H1 (cell line): Measurements from ENCODE around the gene DPYD. TPM values are rescaled to one million over a fixed set of nuclear protein-coding genes. Genes with fewer than 3 reads are reported as not detected.

ENCODE experiments used
- CTCF ChIA-PET: fragments of 300-600 bp; sonication (Branson Sonifier 250); formaldehyde crosslinking; loops from one replicate; lab custom pipeline; 2021; ENCODE audit not compliant: partially characterized antibody; lab: Charles Lee
- POLR2A ChIA-PET: fragments of 300-600 bp; sonication (Branson Sonifier 250); formaldehyde crosslinking; loops from one replicate; lab custom pipeline; 2021; ENCODE audit warnings: inconsistent platforms; ENCODE audit not compliant: partially characterized antibody; lab: Charles Lee
- DNase-seq, 2 experiments: peaks; one replicate each; pipeline versions ENCODE4 v3.0.0 to v3.0.0-alpha.2; 2010 to 2022; ENCODE audit warnings: low spot score in 2 of 2, low read depth in 1 of 2, mixed read lengths in 1 of 2
- FAIRE-seq: peaks from 2 replicates; lab custom pipeline; 2011; peaks lifted over from hg19 to GRCh38; lab: Jason Lieb, UNC
- H2AFZ ChIP-seq: 2 replicates; pipeline ENCODE4 v1.8.1; 2012; ENCODE audit warnings: low read length, inconsistent platforms
- H2AK5ac ChIP-seq: 2 replicates; pipeline ENCODE4 v1.6.1; 2013; ENCODE audit warnings: low read depth, low read length
- H2BK120ac ChIP-seq: replicated peaks from 2 replicates; pipeline ENCODE3; 2013; ENCODE audit warnings: low read depth, low read length, inconsistent platforms
- H2BK12ac ChIP-seq: 2 replicates; pipeline ENCODE4 v1.6.1; 2013; ENCODE audit warnings: low read depth, low read length
- H2BK15ac ChIP-seq: 2 replicates; pipeline ENCODE4 v1.6.1; 2013; ENCODE audit warnings: low read length
- H2BK20ac ChIP-seq: 2 replicates; pipeline ENCODE4 v1.6.1; 2013; ENCODE audit warnings: low read length
- H2BK5ac ChIP-seq: 2 replicates; pipeline ENCODE4 v1.6.1; 2013; ENCODE audit warnings: low read depth, low read length
- H3K14ac ChIP-seq: 2 replicates; pipeline ENCODE4 v1.6.1; 2013; ENCODE audit warnings: inconsistent platforms; ENCODE audit not compliant: insufficient read length
- H3K18ac ChIP-seq: 2 replicates; pipeline ENCODE4 v1.6.1; 2013; ENCODE audit warnings: low read length; ENCODE audit errors: extremely low read depth
- H3K23ac ChIP-seq: 2 replicates; pipeline ENCODE4 v1.6.1; 2013; ENCODE audit warnings: inconsistent platforms; ENCODE audit not compliant: insufficient read length
- H3K23me2 ChIP-seq: 2 replicates; pipeline ENCODE4 v1.6.1; 2013; ENCODE audit warnings: low read depth, low read length
- H3K27ac ChIP-seq: 2 replicates; pipeline ENCODE4 v1.6.1; 2011; ENCODE audit warnings: low read depth, low read length, inconsistent platforms
- H3K27me3 ChIP-seq, 4 experiments: replicated peaks in 1 of 4; 1 replicate in 1 of 4; 2 replicates in 3 of 4; pipeline versions ENCODE4 v1.6.1 to v1.8.1; 2011 to 2013; ENCODE audit warnings: low read length in 3 of 4, mild to moderate bottlenecking in 3 of 4, inconsistent platforms in 2 of 4, mixed read lengths in 2 of 4, moderate library complexity in 1 of 4; ENCODE audit not compliant: control insufficient read depth in 3 of 4, insufficient read depth in 3 of 4; ENCODE audit errors: extremely low read depth in 1 of 4
- H3K36me3 ChIP-seq, 4 experiments: 2 replicates each; pipeline versions ENCODE4 v1.6.1 to v1.8.1; 2011 to 2013; ENCODE audit warnings: mild to moderate bottlenecking in 4 of 4, low read length in 3 of 4, moderate library complexity in 2 of 4, control low read depth in 1 of 4, inconsistent platforms in 1 of 4; ENCODE audit not compliant: insufficient read depth in 4 of 4, control insufficient read depth in 2 of 4
- H3K4ac ChIP-seq: replicated peaks from 2 replicates; pipeline ENCODE3; 2013; ENCODE audit warnings: low read length, low read depth, mixed read lengths, inconsistent platforms; ENCODE audit not compliant: insufficient read length
- H3K4me1 ChIP-seq, 4 experiments: replicated peaks in 1 of 4; 1 replicate in 1 of 4; 2 replicates in 3 of 4; pipeline versions ENCODE4 v1.6.1 to v1.8.1; 2011 to 2013; ENCODE audit warnings: low read length in 3 of 4, inconsistent platforms in 2 of 4, mixed read lengths in 1 of 4; ENCODE audit not compliant: insufficient read depth in 4 of 4, control insufficient read depth in 3 of 4
- H3K4me2 ChIP-seq, 2 experiments: 2 replicates each; pipeline versions ENCODE4 v1.6.1 to v1.8.1; 2011 to 2013; ENCODE audit warnings: low read depth in 2 of 2, low read length in 2 of 2, control low read depth in 1 of 2, inconsistent platforms in 1 of 2, mild to moderate bottlenecking in 1 of 2; ENCODE audit not compliant: insufficient read depth in 1 of 2
- H3K4me3 ChIP-seq, 4 experiments: fragments of 200-600, 300-600 bp in 1 of 4; sonication (generic), shearing (Covaris generic), sonication (Bioruptor Twin) in 1 of 4; 2 replicates each; pipeline versions ENCODE4 v1.5.1 to v1.8.1; 2011 to 2016; ENCODE audit warnings: low read length in 4 of 4, low read depth in 3 of 4, control low read depth in 2 of 4, inconsistent platforms in 2 of 4, mild to moderate bottlenecking in 2 of 4, mixed read lengths in 1 of 4, moderate library complexity in 1 of 4; ENCODE audit not compliant: insufficient read depth in 2 of 4; ENCODE audit errors: extremely low read depth in 1 of 4
- H3K56ac ChIP-seq: replicated peaks from 2 replicates; pipeline ENCODE3; 2013; ENCODE audit warnings: low read depth, mild to moderate bottlenecking, mixed read lengths, low read length, inconsistent platforms; ENCODE audit not compliant: insufficient read length
- H3K79me1 ChIP-seq: 2 replicates; pipeline ENCODE4 v1.6.1; 2013; ENCODE audit warnings: low read depth, low read length, control low read depth
- H3K79me2 ChIP-seq, 2 experiments: 2 replicates each; pipeline versions ENCODE4 v1.6.1 to v1.8.1; 2012 to 2013; ENCODE audit warnings: low read length in 2 of 2, mild to moderate bottlenecking in 2 of 2, inconsistent platforms in 1 of 2; ENCODE audit not compliant: insufficient read depth in 2 of 2, control insufficient read depth in 1 of 2
- H3K9ac ChIP-seq, 4 experiments: replicated peaks in 1 of 4; 1 replicate in 1 of 4; 2 replicates in 3 of 4; pipeline versions ENCODE4 v1.6.1 to v1.8.1; 2011 to 2013; ENCODE audit warnings: low read depth in 3 of 4, low read length in 3 of 4, control low read depth in 2 of 4, mild to moderate bottlenecking in 2 of 4, moderate library complexity in 2 of 4, inconsistent platforms in 1 of 4; ENCODE audit errors: extremely low read depth in 1 of 4
- H3K9me3 ChIP-seq, 2 experiments: 2 replicates each; pipeline versions ENCODE4 v1.6.1 to v1.8.1; 2012 to 2013; ENCODE audit warnings: mild to moderate bottlenecking in 2 of 2, moderate library complexity in 2 of 2, control low read depth in 1 of 2, inconsistent platforms in 1 of 2, low read depth in 1 of 2, low read length in 1 of 2, mixed read lengths in 1 of 2; ENCODE audit not compliant: insufficient read depth in 2 of 2
- H4K20me1 ChIP-seq, 2 experiments: replicated peaks in 1 of 2; 2 replicates each; pipeline versions ENCODE3 to v1.8.1; 2011 to 2013; ENCODE audit warnings: inconsistent platforms in 2 of 2, low read length in 2 of 2, mild to moderate bottlenecking in 1 of 2; ENCODE audit not compliant: insufficient read depth in 2 of 2, control insufficient read depth in 1 of 2
- H4K5ac ChIP-seq: 2 replicates; pipeline ENCODE4 v1.6.1; 2013; ENCODE audit warnings: low read length, low read depth, mixed read lengths, inconsistent platforms; ENCODE audit not compliant: insufficient read length
- H4K8ac ChIP-seq: 2 replicates; pipeline ENCODE4 v1.8.0; 2013; ENCODE audit warnings: mild to moderate bottlenecking, moderate library complexity, low read length, inconsistent platforms; ENCODE audit not compliant: insufficient read depth; ENCODE audit errors: extremely low read depth
- H4K91ac ChIP-seq: replicated peaks from 2 replicates; pipeline ENCODE3; 2013; ENCODE audit warnings: low read length, mixed read lengths, inconsistent platforms; ENCODE audit not compliant: insufficient read length
- EGR1 ChIP-seq: IDR thresholded peaks from 2 replicates; pipeline ENCODE4 v1.6.1; 2011; ENCODE audit warnings: low read depth, low read length, borderline replicate concordance
- TBP ChIP-seq: IDR thresholded peaks from 2 replicates; pipeline ENCODE4 v1.6.1; 2011; ENCODE audit warnings: low read depth, low read length, improper control_type of control experiment
- polyA plus RNA-seq, 7 experiments: library from polyadenylated mRNA; depleted of rRNA in 3 of 7; stranded (reverse) in 5 of 7; unstranded in 2 of 7; fragments of >200 nt in 5 of 7; fragments of 200-250 nt in 2 of 7; gene quantifications; 1 replicate in 5 of 7; 2 replicates in 1 of 7; 4 replicates in 1 of 7; pipeline versions ENCODE4 v1.2.1 to v1.2.3, GENCODE V29; 2011 to 2013; ENCODE audit warnings: missing spikeins in 2 of 7, mixed read lengths in 2 of 7
- total RNA-seq: library from RNA; stranded (reverse); fragmentation: NEBNext Ultra II Directional; extraction: Animal tissue kit (Norgen Biotek cat#: 25700); gene quantifications from 2 replicates; pipeline ENCODE4 v1.2.1, GENCODE V29; 2021

DPYD gene
- total and polyA plus RNA-seq, 2 of the 8 experiments (the other 6 are each of a cell fraction or from before 2014, with no cell fraction given) = 0.29 to 0.73 TPM

DNA sequence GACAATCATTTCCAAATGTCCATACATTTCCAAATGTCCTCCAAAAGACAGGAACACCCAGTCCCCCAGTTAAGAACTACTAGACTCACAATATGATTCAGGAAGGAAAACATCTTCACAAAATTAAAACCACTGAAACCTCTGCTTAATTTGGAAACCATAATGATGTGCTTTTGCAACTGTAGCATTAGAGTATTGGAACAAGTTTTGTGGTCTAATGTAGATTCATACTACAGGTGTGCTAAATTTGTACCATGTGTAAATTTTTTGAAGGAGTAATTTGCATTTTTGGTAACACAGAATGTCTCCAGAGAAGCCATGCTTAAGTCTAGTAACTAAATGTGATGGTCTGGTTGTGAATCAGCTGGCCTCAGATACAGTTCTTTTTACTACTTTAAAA is 129.6 kb downstream of the DPYD start:
- Histone ChIP-seq H3K14ac (no peak overlapping the region), H3K9ac (no peak overlapping the region), H3K23me2 (no peaks in the 10 kb centered on the region), H2AK5ac (no peak overlapping the region), H3K36me3 (no peaks in the 10 kb centered on the region), H3K4me3 (no peak overlapping the region), H2BK15ac (no peak overlapping the region), H3K9me3 (no peaks in the 10 kb centered on the region), H3K79me1 (no peaks in the 10 kb centered on the region), H4K20me1 (no peaks in the 10 kb centered on the region), H3K4me1 (no peaks in the 10 kb centered on the region), H2BK5ac (no peak overlapping the region), H3K27me3 (no peaks in the 10 kb centered on the region), H3K79me2 (no peaks in the 10 kb centered on the region), H4K5ac (no peak overlapping the region), H3K56ac (no peak overlapping the region), H3K18ac (no peak overlapping the region), H3K27ac (no peak overlapping the region), H2BK20ac (no peak overlapping the region), H4K8ac (no peak overlapping the region), H3K4ac (no peak overlapping the region), H3K23ac (no peak overlapping the region), H2AFZ (no peak overlapping the region), H3K4me2 (no peak overlapping the region), H2BK12ac (no peak overlapping the region), H4K91ac (no peak overlapping the region), H2BK120ac (no peak overlapping the region)
- FAIRE-seq (no peak), DNase-seq (no peak)
- POLR2A ChIA-PET = no interaction called here
- no peak for TF ChIP-seq TBP
- TF ChIP-seq EGR1 = no peak
- CTCF ChIA-PET = no interaction called here
